22Rv1 (cell line): Measurements from ENCODE around the gene NRROS.

ENCODE experiments used
- CTCF ChIP-seq: fragments of 450-650 bp; IDR thresholded peaks from 2 replicates; pipeline ENCODE4 v1.5.1; 2017; ENCODE audit warnings: mild to moderate bottlenecking
- ZFX ChIP-seq: fragments of 450-650 bp; IDR thresholded peaks from 2 replicates; pipeline ENCODE4 v1.6.1; 2017; ENCODE audit warnings: antibody characterized with exemption, borderline replicate concordance

GRCh38 chr3:196620684-196621083, 18.8 kb upstream of the NRROS start:
- no peak for TF ChIP-seq CTCF
- no peak for TF ChIP-seq ZFX
